GM18502 (cell line): ENCODE data around the gene BMP7.

Experiments
- ATAC-seq: cut with Tn5 transposase; IDR thresholded peaks from one replicate; pipeline ENCODE4 v1.9.1; 2021; ENCODE audit warnings: mild to moderate bottlenecking; ENCODE audit not compliant: unreplicated experiment, poor library complexity

The BMP7 gene

GRCh38 chr20:57236813-57237584 lies 29.4 kb downstream of the BMP7 start:
- ATAC-seq: no peak

GRCh38 chr20:57234556-57235251 lies 31.7 kb downstream of the BMP7 start:
- no peak for ATAC-seq

- no peak for ATAC-seq
Observed at GRCh38 chr20:57231951-57232428, 34.5 kb downstream of the BMP7 start.

GRCh38 chr20:57231161-57231560 lies 35.3 kb downstream of the BMP7 start:
- ATAC-seq: no peak

- no peak for ATAC-seq
Observed at GRCh38 chr20:57230247-57230646, 36.2 kb downstream of the BMP7 start.

- no peak for ATAC-seq
Observed at GRCh38 chr20:57229490-57229889, 37.0 kb downstream of the BMP7 start.

- no peak for ATAC-seq
Observed at GRCh38 chr20:57225830-57226229, 40.6 kb downstream of the BMP7 start.

GRCh38 chr20:57225197-57225733 lies 41.2 kb downstream of the BMP7 start:
- no peak for ATAC-seq

- ATAC-seq: no peak
Observed at GRCh38 chr20:57224641-57225138, 41.8 kb downstream of the BMP7 start.

- no peak for ATAC-seq
Observed at GRCh38 chr20:57223648-57224489, 42.6 kb downstream of the BMP7 start.

- ATAC-seq: no peak
Observed at GRCh38 chr20:57222631-57222950, 43.9 kb downstream of the BMP7 start.

GRCh38 chr20:57221916-57222630 lies 44.4 kb downstream of the BMP7 start:
- no peak for ATAC-seq

GRCh38 chr20:57220337-57221145 lies 45.9 kb downstream of the BMP7 start:
- ATAC-seq: no peak

- ATAC-seq: no peak
Observed at GRCh38 chr20:57219071-57219677, 47.3 kb downstream of the BMP7 start.

GRCh38 chr20:57218489-57218888 lies 48.0 kb downstream of the BMP7 start:
- ATAC-seq: no peak

- ATAC-seq: no peak
Observed at GRCh38 chr20:57217802-57218201, 48.6 kb downstream of the BMP7 start.

GRCh38 chr20:57216669-57217068 lies 49.8 kb downstream of the BMP7 start:
- no peak for ATAC-seq

- no peak for ATAC-seq
Observed at GRCh38 chr20:57215826-57216471, 50.5 kb downstream of the BMP7 start.
